Suprapubic skin (tissue), 4 donors: Measurements from ENCODE around the gene PTPN4. TPM values are rescaled to one million over a fixed set of nuclear protein-coding genes. Genes with fewer than 3 reads are reported as not detected.

Experiments
- DNase-seq, 2 donors: peaks; one replicate each; pipeline ENCODE4 v3.0.0-alpha.2; 2019; ENCODE audit warnings: low spot score in 2 of 2
- H3K27ac ChIP-seq: fragments of 200-600 bp; sonication (generic); one replicate; pipeline ENCODE4 v1.5.1; 2019
- H3K27me3 ChIP-seq: fragments of 200-600 bp; sonication (generic); one replicate; pipeline ENCODE4 v1.5.1; 2019
- H3K36me3 ChIP-seq: fragments of 200-600 bp; sonication (generic); one replicate; pipeline ENCODE4 v1.5.1; 2019
- H3K4me1 ChIP-seq: fragments of 200-600 bp; sonication (generic); one replicate; pipeline ENCODE4 v1.5.1; 2019
- H3K4me3 ChIP-seq: fragments of 200-600 bp; sonication (generic); one replicate; pipeline ENCODE4 v1.5.1; 2019; ENCODE audit warnings: mild to moderate bottlenecking
- H3K9me3 ChIP-seq: fragments of 200-600 bp; sonication (generic); one replicate; pipeline ENCODE4 v1.5.1; 2019
- CTCF ChIP-seq, 2 donors: fragments of 200-600 bp in 1 of 2; fragments of 450-650 bp in 1 of 2; sonication (generic) in 1 of 2; IDR thresholded peaks; one replicate each; pipeline ENCODE4 v1.5.1; 2016 to 2019; ENCODE audit warnings: antibody characterized with exemption in 2 of 2, mild to moderate bottlenecking in 1 of 2, moderate library complexity in 1 of 2
- EP300 ChIP-seq: sonication (generic); formaldehyde crosslinking; IDR thresholded peaks from one replicate; pipeline ENCODE4 v1.6.1; 2017; ENCODE audit warnings: antibody characterized with exemption
- POLR2A ChIP-seq, 2 donors: fragments of 450-650 bp; IDR thresholded peaks; one replicate each; pipeline ENCODE4 v1.6.1; 2017; ENCODE audit warnings: antibody characterized with exemption in 2 of 2, mild to moderate bottlenecking in 2 of 2, moderate library complexity in 2 of 2
- POLR2AphosphoS5 ChIP-seq, 3 donors: sonication (generic); formaldehyde crosslinking; IDR thresholded peaks; one replicate each; pipeline ENCODE4 v1.6.1; 2017; ENCODE audit warnings: antibody characterized with exemption in 3 of 3
- WGBS: methylation state at CpG from one replicate; pipeline ENCODE4 v1.1.5; 2018; 5-methylcytosine and 5-hydroxymethylcytosine counted together
- total RNA-seq, 4 donors: library from RNA; depleted of rRNA; stranded (reverse); fragments of >200 nt; gene quantifications; one replicate each; pipeline ENCODE4 v1.1.0, GENCODE V29; 2016

The PTPN4 gene
- total RNA-seq, 4 donors from 2014 or later: 14.0 to 73.7 (median 36.7) TPM

- 90% methylated on average over 3 of the region's 3 CpGs for WGBS
- no peak for DNase-seq
- H3K9me3 ChIP-seq: no peaks in the 10 kb centered on the region
- no peak for TF ChIP-seq EP300
- TF ChIP-seq CTCF (IDR thresholded peaks at IDR 0.05): no peak
- no peak for TF ChIP-seq POLR2A (IDR thresholded peaks at IDR 0.05)
- TF ChIP-seq POLR2AphosphoS5 (IDR thresholded peaks at IDR 0.05): no peak
- H3K27ac ChIP-seq: no peak overlapping the region
- H3K4me3 ChIP-seq: no peak overlapping the region
- no peaks in the 10 kb centered on the region for H3K36me3 ChIP-seq
- peaks cover 4% of the 10 kb centered on the region for H3K4me1 ChIP-seq
- no peaks in the 10 kb centered on the region for H3K27me3 ChIP-seq
Observed at GRCh38 chr2:119741868-119742267, 17.9 kb upstream of the PTPN4 start.

- Histone ChIP-seq H3K9me3 (no peaks in the 10 kb centered on the region), H3K4me1 (peaks cover 6% of the 10 kb centered on the region), H3K4me3 (no peak overlapping the region), H3K36me3 (no peaks in the 10 kb centered on the region), H3K27ac (no peak overlapping the region), H3K27me3 (no peaks in the 10 kb centered on the region)
- 61% methylated on average over 2 of the region's 2 CpGs for WGBS
- TF ChIP-seq EP300 (no peak), POLR2A (IDR thresholded peaks at IDR 0.05) (no peak), POLR2AphosphoS5 (IDR thresholded peaks at IDR 0.05) (no peak), CTCF (IDR thresholded peaks at IDR 0.05) (no peak)
- no peak for DNase-seq
Observed at GRCh38 chr2:119744335-119744939, 15.3 kb upstream of the PTPN4 start.

GRCh38 chr2:119745566-119745965 lies 14.2 kb upstream of the PTPN4 start:
- TF ChIP-seq EP300: no peak
- no peak for TF ChIP-seq CTCF (IDR thresholded peaks at IDR 0.05)
- TF ChIP-seq POLR2AphosphoS5 (IDR thresholded peaks at IDR 0.05): no peak
- no peak for TF ChIP-seq POLR2A (IDR thresholded peaks at IDR 0.05)
- Histone ChIP-seq H3K9me3 (no peaks in the 10 kb centered on the region), H3K27me3 (no peaks in the 10 kb centered on the region), H3K27ac (no peak overlapping the region), H3K4me1 (peaks cover 6% of the 10 kb centered on the region), H3K36me3 (no peaks in the 10 kb centered on the region), H3K4me3 (no peak overlapping the region)
- DNase-seq: no peak
- WGBS: 79% methylated on average over 2 of the region's 2 CpGs

- no peak for DNase-seq
- no peaks in the 10 kb centered on the region for H3K27me3 ChIP-seq
- no peaks in the 10 kb centered on the region for H3K9me3 ChIP-seq
- H3K4me3 ChIP-seq: no peak overlapping the region
- 72% methylated on average over 15 of the region's 15 CpGs for WGBS
- H3K4me1 ChIP-seq: peaks cover 6% of the 10 kb centered on the region
- TF ChIP-seq EP300: no peak
- no peak for TF ChIP-seq POLR2AphosphoS5 (IDR thresholded peaks at IDR 0.05)
- TF ChIP-seq CTCF (IDR thresholded peaks at IDR 0.05): no peak
- TF ChIP-seq POLR2A (IDR thresholded peaks at IDR 0.05): no peak
- no peak overlapping the region for H3K27ac ChIP-seq
- no peaks in the 10 kb centered on the region for H3K36me3 ChIP-seq
Observed at GRCh38 chr2:119746836-119747686, 12.7 kb upstream of the PTPN4 start.

- DNase-seq: no peak
- no peak overlapping the region for H3K27ac ChIP-seq
Observed at GRCh38 chr2:119748135-119748534, 11.6 kb upstream of the PTPN4 start.

More at GRCh38 chr2:119748135-119748534, 11.6 kb upstream of the PTPN4 start:
- H3K4me3 ChIP-seq: no peak overlapping the region
- no peaks in the 10 kb centered on the region for H3K27me3 ChIP-seq
- no peaks in the 10 kb centered on the region for H3K36me3 ChIP-seq
- WGBS: 89% methylated on average over 4 of the region's 4 CpGs
- peaks cover 6% of the 10 kb centered on the region for H3K4me1 ChIP-seq
- TF ChIP-seq EP300 (no peak), CTCF (IDR thresholded peaks at IDR 0.05) (no peak), POLR2AphosphoS5 (IDR thresholded peaks at IDR 0.05) (no peak), POLR2A (IDR thresholded peaks at IDR 0.05) (no peak)
- no peaks in the 10 kb centered on the region for H3K9me3 ChIP-seq
